Measurements from ENCODE around the gene LRRC10B.
A peak's percentile ranks its signal among the peaks of the same experiment; 100 is the strongest.

The LRRC10B gene

DNA sequence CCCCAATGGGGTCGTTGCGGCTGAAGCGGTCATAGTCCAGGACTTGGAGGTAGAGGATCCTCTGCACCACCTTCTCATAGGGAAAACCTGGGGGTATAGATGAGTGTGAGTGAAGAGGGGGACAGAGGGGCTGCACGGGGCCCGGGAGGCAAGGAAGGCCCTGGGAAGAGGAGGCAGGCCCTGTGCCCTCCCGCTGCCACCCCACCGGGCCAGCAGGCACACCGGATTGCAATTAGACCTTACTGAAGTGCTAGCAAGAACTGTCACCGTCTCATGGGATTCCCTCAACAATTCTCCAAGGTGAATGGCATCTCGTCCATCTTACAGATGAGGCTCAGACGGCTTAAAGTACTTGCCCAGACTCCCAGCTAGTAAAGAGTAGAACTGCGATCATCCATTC, 15.9 kb downstream of the LRRC10B start:
- DNase-seq (ENCODE audit: low read depth) = no peak
- TF ChIP-seq, protein P1, sequence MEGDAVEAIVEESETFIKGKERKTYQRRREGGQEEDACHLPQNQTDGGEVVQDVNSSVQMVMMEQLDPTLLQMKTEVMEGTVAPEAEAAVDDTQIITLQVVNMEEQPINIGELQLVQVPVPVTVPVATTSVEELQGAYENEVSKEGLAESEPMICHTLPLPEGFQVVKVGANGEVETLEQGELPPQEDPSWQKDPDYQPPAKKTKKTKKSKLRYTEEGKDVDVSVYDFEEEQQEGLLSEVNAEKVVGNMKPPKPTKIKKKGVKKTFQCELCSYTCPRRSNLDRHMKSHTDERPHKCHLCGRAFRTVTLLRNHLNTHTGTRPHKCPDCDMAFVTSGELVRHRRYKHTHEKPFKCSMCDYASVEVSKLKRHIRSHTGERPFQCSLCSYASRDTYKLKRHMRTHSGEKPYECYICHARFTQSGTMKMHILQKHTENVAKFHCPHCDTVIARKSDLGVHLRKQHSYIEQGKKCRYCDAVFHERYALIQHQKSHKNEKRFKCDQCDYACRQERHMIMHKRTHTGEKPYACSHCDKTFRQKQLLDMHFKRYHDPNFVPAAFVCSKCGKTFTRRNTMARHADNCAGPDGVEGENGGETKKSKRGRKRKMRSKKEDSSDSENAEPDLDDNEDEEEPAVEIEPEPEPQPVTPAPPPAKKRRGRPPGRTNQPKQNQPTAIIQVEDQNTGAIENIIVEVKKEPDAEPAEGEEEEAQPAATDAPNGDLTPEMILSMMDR (conservative IDR thresholded peaks at IDR 0.05; ENCODE audit: control insufficient read depth, insufficient read depth, low read depth, low read length) = no peak

DNA sequence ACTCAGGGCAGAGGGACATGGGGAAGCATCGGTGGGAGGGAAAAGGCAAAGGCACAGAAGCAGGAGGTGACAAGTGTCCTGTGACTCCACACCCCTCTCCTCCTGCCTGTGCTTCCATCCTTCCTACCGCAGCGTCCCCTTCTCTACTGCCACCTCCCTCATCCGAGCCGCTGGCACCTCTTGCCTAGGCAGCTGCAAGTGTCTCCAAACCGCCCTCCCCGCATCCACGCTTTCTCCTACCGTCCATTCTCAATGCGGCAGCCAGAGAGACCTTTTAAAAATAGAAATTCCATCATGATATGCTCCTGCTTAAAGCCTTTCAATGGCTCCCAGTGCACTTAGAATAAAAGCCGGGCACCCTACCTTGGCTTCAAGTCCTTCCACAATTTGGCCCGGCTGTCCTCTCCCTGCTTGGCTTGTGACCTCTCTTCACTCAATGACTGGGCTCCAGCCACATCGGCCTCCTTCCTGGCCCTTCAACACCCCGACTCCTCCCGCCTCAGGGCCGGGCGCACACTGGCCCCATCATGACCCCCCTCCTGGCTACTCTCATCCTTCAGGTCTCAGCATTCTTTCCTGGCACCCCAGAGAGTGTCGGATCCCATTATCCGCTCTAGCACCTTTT, 16.5 kb downstream of the LRRC10B start:
- TF ChIP-seq, protein P1 (conservative IDR thresholded peaks at IDR 0.05; ENCODE audit: control insufficient read depth, insufficient read depth, low read depth, low read length) = no peak
- no peak for DNase-seq (ENCODE audit: low read depth)
- H3K4me3 ChIP-seq (ENCODE audit: control insufficient read depth, low read depth, low read length) = no peak overlapping the region

More for the DNA sequence above, 15.9 kb downstream of the LRRC10B start:
- no peak overlapping the region for H3K4me3 ChIP-seq (ENCODE audit: control insufficient read depth, low read depth, low read length)

DNA sequence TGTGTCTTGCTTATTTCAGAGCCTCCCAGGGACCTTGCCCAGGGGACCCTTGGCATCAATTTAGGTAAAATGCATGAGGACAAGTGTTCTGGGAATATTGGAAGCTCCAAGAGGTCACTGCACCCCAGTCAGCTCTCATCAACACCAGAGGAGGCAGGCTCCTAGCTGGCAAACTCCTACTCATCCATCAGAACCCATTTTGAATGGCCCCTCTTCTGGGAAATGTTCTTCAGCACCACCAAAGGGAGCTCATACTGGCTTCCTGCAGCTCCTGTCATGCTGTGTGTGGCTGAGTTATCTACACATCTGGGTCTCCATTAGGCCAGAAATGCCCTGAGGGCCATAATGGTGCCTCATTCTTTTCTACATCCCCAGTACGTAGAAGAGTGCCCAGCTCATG, 17.7 kb downstream of the LRRC10B start:
- no peak overlapping the region for H3K4me3 ChIP-seq (ENCODE audit: control insufficient read depth, low read depth, low read length)
- no peak for DNase-seq (ENCODE audit: low read depth)
- TF ChIP-seq, protein P1 (conservative IDR thresholded peaks at IDR 0.05; ENCODE audit: control insufficient read depth, insufficient read depth, low read depth, low read length) = no peak

DNA sequence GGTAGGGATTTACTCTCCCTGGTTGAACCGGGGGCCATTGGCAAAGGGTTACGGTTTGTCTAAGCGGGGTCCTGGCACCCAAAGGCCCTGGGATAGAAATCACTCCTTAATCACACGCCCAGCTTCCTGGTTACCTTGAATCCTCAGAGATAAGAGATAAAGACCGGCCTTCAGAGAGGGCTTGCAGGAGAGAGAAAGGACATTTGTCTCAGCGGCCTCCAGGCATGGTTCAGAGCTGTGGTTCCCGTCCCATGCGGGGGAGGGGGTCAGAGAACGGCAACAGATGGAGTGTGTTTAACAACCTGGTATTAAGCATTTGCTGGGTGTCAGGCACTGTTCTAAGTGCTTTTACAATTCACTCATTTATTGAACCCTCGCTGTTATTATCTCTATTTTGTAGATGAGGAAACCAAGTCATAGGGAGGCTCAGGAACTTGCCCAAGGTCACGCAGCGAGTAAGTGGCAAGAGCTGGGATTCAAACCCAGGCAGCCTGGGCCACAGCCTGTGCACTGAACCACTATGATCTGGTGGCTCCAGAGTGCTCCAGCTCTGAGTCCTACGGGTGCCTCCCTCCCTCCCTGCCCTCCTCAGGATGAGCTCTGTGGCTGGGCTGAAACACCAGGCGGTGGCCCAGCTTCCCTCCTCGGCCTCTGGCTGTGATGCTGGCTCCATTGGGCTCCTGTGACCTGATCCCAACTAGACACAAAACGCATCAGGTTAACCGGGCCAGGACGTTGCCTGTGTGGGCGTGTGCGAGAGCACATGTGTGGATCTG, 18.6 kb downstream of the LRRC10B start:
- H3K4me3 ChIP-seq (ENCODE audit: control insufficient read depth, low read depth, low read length) = no peak overlapping the region
- TF ChIP-seq, protein P1 (conservative IDR thresholded peaks at IDR 0.05; ENCODE audit: control insufficient read depth, insufficient read depth, low read depth, low read length) = no peak
- DNase-seq (ENCODE audit: low read depth) = no peak

DNA sequence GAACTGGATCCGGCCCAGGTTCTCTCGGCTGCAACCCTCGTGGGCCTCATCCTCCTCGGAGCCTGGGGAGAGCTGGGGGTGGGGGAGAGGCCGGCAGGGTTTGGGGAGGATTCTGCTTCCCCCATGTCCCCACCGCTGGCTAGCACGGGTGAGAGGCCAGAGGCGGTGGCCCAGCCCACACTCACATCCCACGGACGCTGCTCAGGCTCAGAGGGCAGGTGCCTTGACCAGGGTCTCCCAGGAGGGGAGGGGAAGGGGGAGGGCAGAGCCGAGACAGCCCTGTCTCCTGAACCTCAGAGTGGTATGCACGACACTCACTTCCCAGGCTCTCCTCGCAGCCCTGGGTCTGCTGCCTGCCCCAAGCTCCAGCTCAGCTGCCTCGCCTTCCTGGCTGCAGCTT, 19.6 kb downstream of the LRRC10B start:
- no peak overlapping the region for H3K4me3 ChIP-seq (ENCODE audit: control insufficient read depth, low read depth, low read length)
- TF ChIP-seq, protein P1 (conservative IDR thresholded peaks at IDR 0.05; ENCODE audit: control insufficient read depth, insufficient read depth, low read depth, low read length) = no peak
- DNase-seq (ENCODE audit: low read depth) = no peak

DNA sequence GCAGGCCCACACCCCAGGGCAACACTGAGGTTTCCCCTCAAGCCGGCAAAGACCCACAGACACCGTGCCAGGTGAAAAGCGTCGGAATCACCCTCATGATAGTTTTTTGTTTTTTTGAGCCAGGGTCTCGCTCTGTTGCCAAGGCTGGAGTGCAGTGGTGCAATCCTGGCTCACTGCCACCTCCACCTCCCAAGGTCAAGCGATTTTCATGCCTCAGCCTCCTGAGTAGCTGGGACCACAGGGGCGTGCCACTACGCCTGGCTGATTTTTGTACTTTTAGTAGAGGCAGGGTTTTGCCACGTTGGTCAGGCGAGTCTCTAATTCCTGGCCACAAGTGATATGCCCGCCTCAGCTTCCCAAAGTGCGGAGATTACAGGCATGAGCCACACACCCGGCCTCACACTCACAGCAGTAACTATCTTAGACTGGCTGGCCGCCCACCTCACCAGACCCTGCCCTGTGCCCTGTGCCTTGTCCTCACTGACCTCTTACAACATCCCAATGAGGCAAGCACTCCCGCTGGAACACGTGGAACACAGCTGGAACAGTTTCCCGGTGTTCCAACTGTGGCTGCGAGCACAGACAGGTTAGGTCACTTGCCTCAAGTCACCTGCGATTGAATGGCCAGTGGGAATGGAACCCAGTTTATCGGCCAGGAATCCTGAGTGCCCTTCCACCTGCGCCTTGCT, 21.1 kb downstream of the LRRC10B start:
- H3K4me3 ChIP-seq (ENCODE audit: control insufficient read depth, low read depth, low read length) = no peak overlapping the region
- TF ChIP-seq, protein P1 (conservative IDR thresholded peaks at IDR 0.05; ENCODE audit: control insufficient read depth, insufficient read depth, low read depth, low read length) = no peak
- DNase-seq (ENCODE audit: low read depth) = peak; percentile 59

All from fibroblast of mammary gland (primary cell).